GM19043 (cell line): ENCODE measurements around the gene SHMT1.
A peak's percentile ranks its signal among the peaks of the same experiment; 100 is the strongest.

ENCODE experiments used
- ATAC-seq: cut with Tn5 transposase; IDR thresholded peaks from one replicate; pipeline ENCODE4 v1.9.1; 2021; ENCODE audit warnings: low read depth; ENCODE audit not compliant: unreplicated experiment

The SHMT1 gene

DNA sequence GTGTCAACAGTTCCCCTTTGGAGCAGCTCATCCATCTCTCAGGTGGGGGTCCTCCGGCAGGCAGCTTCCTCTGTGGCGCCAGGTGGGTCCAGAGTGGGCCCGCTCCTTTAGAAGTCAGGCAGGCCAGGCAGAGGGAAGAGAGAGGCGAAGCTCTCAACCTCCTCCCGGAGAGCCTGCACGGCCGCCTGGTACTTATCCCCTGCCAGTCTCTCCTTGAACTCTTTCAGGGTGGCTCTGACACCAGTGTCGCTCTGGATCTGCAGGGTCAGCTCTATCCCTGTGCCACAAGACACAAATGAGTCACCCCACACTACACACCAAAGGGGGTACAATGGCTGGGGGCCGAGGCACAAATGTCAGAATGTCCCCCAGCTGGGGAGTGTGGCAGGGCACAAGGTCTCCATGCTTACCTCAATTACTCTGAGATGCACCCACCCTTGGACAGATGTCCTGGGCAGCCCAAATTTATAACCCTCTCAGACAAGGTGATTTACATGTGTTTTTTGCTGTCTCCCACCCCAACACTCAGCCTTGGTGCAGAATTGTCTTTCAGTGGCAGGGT lies 34.6 kb downstream of the SHMT1 start:
- no peak for ATAC-seq

DNA sequence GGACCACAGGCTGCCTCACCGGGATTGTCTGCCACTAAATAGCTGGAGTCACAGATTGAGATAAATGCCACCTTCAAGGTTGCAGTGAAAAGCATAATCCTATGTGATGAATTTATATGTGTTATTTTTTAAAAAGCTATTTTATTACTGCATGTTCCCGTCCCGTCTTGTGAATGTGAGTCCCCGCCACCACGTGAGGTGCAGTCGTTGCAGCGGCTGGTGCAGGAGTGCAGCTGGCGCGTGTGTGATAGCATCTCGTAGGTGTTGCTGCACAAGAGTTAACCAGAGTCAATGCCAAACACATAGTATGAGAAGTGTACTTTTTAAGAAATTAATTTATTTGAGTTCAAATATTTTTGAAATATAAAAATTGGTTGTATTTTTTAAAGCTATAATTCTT lies 35.8 kb downstream of the SHMT1 start:
- ATAC-seq = no peak

DNA sequence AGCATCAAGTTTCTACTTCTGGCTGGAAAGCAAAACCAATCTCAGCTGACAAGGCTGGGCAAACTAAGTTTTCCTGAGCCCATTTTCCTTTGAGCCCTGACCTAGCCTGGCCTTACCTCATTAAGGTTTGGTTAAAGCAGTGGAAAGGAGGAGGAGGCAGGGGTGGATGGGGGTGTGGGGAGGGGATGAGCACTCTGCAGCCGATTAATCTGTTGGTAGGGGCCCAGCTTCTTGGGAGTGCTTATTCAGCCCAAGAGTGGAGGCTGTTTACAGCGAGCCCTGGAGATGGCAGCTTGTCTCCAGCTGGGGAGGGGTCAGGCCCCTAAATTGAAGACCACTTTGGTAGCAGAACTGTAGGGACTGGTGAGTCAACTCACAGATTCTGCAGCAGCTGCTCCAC lies 36.3 kb downstream of the SHMT1 start:
- no peak for ATAC-seq

DNA sequence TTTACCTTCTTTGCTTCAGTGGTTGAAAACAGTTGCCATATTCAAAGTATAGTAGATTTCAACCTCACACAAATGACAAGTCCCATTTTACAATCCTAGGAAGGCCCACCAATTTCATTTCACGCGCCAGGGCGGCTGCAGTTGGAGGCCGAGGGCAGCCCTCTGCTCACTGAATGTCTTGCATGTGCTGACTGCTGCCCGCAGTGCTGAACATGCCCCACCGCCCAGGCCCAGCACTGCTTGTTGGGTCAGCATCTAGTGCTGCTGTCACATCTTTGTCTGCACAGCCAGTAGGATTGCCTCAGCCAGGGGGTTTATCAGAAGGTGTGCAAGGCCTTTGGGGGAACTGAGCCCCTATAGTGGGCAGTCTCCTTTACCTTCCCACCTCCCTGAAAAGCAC lies 36.8 kb downstream of the SHMT1 start:
- ATAC-seq = no peak

DNA sequence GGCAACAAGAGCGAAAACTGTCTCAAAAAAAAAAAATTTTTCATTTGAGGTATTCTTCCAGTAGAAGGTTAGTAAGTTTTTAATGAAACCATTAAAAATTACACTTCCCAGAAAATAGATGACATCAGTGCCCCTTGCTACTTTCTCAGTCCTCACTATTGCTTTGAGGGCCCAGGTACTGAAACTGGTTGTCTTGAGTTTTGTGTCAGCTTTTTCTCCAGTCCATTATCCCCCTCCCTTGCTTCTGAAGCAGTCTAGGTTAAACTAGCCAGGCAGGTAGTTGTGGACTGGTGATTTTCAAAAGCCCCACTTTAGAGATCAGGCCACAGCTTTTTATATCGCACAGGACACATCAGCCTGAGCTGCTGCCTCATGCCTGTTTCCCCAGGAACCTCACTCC lies 37.3 kb downstream of the SHMT1 start:
- no peak for ATAC-seq

DNA sequence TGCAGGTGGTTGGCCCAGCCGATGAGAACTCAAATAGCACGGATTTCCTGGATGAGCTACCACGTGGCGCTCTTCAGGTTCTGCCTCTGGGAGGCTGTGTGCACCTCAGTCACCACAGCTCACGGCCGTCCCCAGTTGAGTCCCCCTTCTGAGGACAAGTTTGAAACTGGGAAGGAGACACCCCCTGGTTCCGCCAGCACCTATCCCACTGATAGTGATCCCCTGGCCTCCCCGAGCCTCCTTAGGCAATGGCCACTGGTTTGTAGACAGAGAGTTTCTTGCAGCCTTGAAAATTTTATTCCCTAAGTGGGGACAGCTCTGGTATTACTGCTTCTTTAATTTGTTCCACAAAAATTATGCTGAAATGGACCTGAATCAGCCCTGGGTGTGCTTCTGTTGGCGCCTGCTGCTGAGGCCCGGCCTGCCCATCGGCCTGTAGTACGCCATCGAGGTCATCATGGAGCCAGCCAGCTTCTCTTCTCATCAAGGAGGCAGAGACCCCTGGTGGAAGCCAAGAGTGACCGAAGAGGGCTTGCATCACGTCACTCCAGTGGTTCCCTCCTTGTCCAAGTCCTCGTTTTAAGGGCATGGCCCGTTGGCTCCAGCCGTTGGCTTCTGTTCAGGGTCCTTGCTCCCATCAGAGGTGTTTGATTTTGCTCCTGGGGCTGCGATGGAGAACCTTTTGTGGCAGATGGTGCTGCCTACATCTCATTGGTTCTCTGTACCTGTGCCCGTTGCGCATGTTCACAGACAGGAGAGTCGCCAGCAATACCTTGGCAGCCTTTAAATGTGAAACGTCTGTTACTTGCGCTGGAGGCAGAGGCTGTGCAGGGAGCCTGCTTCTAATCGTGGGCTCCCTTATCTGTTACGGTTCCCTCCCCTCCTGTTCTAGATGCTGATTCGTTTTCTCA lies 39.0 kb downstream of the SHMT1 start:
- no peak for ATAC-seq

DNA sequence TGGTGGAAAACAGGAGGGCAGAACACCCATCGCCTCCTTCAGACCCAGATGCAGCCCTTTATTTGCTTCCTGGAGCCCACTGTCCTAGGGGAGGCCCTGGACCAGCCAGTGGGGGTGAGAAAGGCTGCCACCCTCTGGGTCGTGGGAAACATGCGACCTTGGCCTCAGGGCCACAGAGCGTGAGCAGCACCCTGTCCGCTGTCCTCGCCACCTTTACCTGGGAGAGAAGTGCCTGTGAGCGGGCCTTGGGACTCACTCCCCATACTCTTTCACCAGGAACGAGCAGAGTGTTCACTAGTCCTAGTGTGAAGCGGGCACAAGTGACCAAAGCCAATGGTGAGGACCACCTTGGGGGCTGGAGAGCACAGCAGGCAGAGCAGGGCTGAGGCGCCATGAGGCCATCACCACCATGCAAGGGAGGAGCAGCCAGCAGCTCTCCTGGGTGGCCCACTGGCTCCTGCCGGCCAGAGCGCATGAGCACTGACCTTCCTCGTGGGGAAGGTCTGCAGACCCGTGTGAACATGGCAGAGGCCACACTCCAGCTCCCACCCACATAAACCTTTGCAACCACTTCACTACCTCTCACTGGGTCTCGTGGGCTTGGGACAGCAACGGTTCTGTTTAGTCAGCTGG lies 39.7 kb downstream of the SHMT1 start:
- no peak for ATAC-seq

DNA sequence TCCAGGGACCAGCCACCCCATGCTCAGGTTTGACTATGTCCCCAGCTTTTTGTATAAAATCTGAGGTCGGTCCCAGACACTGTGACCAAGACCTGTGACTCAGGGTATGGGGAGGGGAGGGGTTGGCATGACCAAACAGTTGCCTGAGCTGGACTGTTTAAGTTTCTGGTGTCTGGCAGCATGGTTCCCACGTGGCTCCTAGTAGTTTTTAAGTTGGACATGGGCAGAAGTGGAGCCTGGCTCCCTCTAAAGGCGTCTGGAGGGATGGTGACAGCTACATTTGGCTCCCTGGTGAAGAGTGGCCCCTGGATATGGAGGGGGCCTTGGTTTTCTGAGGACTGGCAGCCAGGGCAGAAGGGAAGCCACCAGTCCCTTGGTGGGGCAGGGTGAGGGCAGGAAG lies 40.3 kb downstream of the SHMT1 start:
- ATAC-seq = no peak

DNA sequence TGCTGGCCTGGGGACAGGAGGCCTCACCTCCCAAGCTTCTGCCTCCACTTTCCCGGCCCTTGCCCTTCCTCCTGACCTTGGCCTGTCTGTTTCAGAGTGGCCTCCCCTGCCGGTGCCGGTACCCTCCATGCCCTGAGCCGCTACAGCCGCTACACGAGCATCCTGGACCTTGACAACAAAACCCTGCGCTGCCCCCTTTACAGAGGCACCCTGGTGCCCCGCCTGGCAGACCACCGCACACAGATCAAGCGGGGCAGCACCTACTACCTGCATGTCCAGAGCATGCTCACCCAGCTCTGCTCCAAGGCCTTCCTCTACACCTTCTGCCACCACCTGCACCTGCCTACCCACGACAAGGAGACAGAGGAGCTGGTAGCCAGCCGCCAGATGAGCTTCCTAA lies 40.8 kb downstream of the SHMT1 start:
- ATAC-seq = no peak

DNA sequence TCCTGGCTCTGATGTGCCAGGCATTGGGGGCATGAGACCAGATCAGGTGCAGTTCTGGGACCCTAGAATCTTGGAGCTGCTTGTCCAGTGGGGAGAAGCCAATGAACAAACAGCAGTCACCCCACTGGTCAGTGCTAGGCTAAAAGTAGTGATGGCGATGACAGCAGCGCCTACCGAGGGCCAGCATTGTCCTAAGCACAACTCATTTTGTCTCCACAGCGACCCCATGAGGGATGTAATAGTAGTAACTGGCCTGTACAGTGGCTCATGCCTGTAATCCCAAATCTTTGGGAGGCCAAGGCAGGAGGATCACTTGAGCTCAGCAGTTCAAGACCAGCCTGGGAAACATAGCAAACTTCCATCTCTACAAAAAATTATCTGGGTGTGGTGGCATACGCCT lies 42.0 kb downstream of the SHMT1 start:
- ATAC-seq = no peak

DNA sequence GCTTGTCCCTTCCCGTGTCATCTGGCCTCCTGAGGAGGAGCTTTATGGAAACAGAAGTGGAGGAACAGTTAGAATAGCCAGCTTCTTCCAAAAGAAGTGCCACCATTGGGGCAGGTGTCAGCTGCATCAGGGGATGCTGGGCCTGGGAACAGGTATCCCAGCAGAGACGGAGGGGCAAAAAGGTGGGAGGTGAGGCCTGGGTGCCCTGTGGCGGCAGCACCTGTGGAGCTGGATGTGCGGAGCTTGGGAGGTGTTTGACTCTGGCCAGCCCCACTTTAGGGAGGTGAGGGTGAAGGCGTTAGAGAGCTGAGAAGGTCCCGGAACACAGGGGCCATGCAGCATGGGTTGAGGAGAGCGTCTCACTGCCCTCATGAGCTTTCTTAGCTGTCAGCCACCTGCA lies 43.0 kb downstream of the SHMT1 start:
- no peak for ATAC-seq

DNA sequence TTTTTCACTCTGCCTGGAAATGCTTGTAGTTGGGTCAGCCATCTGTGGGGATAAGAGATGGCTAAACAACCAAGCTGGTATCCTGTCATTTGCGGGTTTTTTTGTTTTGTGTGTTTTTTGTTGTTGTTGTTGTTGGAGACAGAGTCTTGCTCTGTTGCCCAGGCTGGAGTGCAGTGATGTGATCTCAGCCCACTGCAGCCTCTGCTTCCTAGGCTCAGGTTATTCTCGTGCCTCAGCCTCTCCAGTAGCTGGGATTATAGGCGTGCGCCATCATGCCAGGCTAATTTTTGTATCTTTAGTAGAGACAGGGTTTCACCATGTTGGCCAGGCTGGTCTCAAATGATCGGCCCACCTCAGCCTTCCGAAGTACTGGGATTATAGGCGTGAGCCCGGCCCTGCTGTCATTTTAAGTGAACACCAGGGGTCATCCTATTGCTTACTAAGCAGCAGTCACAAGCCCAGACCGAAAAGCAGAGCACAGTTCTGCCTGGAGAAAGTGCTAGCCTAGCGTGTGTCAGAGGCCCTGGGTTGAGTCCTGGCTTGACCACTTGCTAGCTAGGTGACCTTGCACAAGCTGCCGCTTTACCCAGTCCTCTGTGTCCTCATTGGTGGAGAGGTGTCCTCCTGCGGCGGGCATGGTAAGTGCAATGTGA lies 43.6 kb downstream of the SHMT1 start:
- no peak for ATAC-seq

DNA sequence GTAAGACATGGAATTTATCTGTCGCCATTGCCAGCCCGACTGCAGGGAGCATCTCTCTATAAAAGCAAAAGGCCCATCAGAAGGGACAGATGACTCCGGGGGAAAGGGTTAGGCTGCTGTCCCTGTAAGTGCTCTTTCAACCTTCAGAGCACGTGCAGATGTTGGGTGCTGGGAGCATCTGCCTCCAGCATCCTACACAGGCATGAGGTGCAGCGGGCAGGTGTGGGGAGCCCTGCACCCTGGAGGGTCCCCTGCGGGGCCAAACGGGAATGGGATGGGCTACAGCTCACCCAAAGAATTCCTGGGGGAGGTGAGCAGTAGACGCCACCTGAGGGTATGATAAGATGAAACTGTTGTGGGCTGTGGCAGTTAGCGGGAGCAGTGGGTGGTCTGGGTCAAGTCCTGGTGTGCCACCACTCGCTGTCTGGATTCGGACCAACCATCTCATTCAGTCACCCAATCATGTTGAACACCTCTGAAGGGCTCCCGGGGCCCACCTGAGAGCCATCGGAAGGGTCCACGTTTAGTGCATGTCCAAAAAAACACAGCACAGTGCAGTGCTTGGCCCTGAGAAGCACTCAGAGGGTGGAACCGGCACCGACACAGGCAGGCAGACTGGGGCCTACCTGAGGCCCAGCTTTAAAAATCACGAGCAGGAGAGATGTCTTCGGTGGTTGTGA lies 44.4 kb downstream of the SHMT1 start:
- ATAC-seq = no peak

DNA sequence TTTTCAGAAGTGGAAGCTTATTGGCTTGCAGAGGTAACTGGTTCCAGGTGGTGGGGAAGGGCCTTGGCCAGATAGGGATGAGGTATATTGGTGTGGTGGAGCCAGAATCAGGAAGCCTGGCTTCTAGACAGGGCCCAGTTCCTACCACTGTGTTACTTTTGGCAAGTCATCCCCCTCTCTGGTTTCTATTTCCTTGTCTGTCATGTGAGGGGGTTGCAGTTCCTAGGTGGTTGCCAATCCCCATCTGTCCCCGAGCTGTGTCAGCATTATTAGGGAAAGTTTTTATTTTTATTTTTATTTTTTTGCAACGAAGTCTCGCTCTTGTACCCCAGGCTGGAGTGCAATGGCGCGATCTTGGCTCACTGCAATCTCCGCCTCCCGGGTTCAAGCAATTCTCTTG lies 45.2 kb downstream of the SHMT1 start:
- ATAC-seq = no peak

DNA sequence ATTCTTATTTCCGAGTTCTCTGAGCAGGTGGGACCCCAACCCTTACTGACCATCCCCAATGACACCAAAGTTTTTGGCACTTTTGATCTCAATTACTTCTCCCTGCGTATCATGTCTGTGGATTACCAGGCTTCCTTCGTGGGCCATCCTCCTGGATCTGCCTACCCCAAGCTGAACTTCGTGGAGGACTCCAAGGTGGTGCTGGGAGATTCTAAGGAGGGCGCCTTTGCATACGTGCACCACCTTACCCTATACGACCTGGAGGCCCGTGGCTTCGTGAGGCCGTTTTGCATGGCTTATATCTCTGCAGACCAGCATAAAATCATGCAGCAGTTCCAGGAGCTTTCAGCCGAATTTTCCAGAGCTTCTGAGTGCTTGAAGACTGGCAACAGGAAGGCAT lies 47.4 kb downstream of the SHMT1 start:
- ATAC-seq = no peak

DNA sequence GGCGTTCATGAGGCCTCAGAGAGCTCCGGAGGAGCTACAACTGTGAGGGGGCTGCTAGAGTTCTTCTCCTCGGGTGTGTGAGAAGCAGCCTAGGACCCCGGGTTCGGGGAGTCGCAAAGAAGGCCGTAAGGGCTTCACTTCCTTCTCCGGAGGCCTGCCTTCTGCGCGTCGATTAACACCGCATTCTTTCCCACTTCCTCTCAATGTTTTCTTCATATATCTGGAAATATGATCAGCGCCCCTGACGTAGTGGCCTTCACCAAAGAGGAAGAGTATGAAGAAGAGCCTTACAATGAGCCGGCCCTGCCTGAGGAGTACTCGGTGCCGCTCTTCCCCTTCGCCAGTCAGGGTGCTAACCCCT lies 47.8 kb downstream of the SHMT1 start:
- ATAC-seq = no peak

DNA sequence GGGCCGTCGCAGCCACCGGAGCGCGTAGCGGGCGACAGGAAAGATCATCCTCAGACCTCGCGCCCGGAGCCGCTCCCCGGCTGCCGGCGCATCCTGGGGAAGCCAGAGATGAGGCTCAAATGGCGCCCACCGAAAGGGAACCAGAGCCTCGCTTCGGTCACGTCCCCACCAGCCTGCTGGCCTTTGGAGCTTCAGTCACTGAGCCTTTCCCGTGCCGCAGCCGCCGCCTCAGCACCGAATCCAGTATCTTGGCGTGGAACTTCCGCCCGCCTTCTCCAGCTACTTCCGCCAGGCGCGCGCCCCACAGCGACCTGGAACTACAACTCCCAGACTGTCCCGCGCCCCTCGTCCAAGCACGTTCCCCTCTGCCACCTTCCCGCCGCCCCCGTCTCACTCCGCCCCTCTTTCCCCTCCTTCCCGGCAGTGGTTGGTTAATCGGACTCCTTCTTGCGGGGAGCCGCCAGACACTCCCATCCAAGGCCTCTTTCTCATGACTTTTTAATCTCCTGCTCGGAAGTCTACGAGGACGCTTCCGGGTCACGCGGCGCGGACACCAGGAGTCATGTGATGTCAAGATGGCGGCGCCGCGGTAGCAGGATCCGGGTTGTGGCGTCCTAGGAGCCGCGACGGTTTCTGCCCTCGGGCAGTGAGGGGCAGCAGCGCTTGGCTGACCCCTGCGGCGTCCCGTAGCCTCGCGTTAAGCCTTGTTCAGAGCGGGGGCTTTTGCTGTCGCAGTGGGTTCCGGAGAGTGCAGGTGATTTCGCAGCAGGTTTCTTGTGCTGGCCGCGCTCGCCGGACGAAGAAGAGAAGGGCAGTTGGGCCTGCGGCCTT lies 48.4 kb downstream of the SHMT1 start, which contains the start of the genes SMCR8 and TOP3A:
Gene SMCR8, plus strand, starts transcription at position 563 of the 831 bp plus-strand sequence. CDS start 497 bp downstream, outside the sequence.
Gene TOP3A, minus strand, starts transcription at position 264 of the 831 bp plus-strand sequence. Its CDS starts 216 bp downstream, at position 48.
- ATAC-seq = peak; percentile 77

DNA sequence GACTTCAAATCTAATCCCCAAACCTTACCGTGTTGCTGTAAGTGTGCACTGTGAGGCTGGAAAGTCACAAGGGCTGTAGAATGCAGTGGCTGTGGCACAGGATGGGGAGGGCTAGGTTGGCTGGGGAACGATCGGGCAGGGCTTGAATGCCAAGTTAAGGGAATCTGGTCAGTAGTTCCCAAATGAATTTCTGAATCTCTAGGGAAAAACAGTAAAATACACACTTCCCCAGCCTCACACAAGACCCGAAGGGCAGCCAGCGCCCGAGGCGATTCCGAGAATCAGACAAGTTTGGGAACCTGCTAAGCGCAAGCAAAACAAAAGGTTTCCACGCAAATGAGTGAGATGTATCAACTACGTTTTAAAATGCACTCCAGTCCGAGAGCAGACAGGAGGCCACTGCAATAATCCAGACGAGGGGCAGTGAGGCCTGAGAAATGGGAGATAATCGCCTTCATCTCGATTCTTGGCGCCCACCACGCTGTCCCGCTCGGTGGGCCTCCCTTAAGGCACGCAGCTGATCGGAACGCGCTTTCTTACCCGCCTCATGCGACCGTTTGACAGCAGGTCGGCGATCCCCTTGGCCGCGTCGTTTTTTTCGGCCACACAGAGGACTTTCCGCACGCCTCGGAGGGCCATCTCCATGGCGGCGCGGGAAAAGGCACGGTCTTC lies 49.2 kb downstream of the SHMT1 start:
- no peak for ATAC-seq

DNA sequence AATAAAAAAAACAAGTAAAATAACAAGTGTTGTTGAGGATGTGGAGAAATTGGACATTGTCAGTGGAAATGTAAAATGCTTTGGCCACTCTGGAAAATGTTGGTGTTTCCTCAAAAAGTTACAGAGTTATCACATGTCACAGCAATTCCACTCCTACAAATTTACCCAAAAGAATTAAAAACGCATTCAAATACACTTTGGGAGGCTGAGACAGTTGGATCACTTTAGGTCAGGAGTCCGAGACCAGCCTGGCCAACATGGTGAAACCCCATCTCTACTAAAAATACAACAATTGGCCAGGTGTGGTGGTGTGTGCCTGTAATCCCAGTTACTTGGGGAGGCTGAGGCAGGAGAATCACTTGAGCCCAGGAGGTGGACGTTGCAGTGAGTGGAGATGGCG lies 54.1 kb downstream of the SHMT1 start:
- ATAC-seq = no peak
